Upper lobe of left lung (tissue), 4 donors: ENCODE data around the gene SLC19A1.

ENCODE experiments used
- EP300 ChIP-seq, 4 donors: sonication (generic); formaldehyde crosslinking; IDR thresholded peaks; one replicate each; pipeline ENCODE4 v1.5.1; 2017; ENCODE audit warnings: antibody characterized with exemption in 4 of 4, control low read depth in 2 of 4
- POLR2A ChIP-seq, 4 donors: fragments of 450-650 bp; IDR thresholded peaks; one replicate each; pipeline ENCODE4 v1.5.1; 2016 to 2017; ENCODE audit warnings: antibody characterized with exemption in 4 of 4, mild to moderate bottlenecking in 2 of 4
- POLR2AphosphoS5 ChIP-seq, 2 donors: sonication (generic); formaldehyde crosslinking; IDR thresholded peaks; one replicate each; pipeline ENCODE4 v1.5.1; 2017; ENCODE audit warnings: antibody characterized with exemption in 2 of 2
- TF ChIP-seq, protein P1 (sequence below), 6 experiments: fragments of 450-650 bp in 4 of 6; fragments of 200-600 bp in 2 of 6; sonication (generic) in 2 of 6; IDR thresholded peaks; one replicate each; pipeline ENCODE4 v1.5.1; 2016 to 2019; ENCODE audit warnings: antibody characterized with exemption in 6 of 6

GRCh38 chr21:45571641-45572040 is 29.4 kb upstream of the SLC19A1 start:
- TF ChIP-seq, protein P1, sequence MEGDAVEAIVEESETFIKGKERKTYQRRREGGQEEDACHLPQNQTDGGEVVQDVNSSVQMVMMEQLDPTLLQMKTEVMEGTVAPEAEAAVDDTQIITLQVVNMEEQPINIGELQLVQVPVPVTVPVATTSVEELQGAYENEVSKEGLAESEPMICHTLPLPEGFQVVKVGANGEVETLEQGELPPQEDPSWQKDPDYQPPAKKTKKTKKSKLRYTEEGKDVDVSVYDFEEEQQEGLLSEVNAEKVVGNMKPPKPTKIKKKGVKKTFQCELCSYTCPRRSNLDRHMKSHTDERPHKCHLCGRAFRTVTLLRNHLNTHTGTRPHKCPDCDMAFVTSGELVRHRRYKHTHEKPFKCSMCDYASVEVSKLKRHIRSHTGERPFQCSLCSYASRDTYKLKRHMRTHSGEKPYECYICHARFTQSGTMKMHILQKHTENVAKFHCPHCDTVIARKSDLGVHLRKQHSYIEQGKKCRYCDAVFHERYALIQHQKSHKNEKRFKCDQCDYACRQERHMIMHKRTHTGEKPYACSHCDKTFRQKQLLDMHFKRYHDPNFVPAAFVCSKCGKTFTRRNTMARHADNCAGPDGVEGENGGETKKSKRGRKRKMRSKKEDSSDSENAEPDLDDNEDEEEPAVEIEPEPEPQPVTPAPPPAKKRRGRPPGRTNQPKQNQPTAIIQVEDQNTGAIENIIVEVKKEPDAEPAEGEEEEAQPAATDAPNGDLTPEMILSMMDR (IDR thresholded peaks at IDR 0.05) = no peak
- TF ChIP-seq POLR2A (IDR thresholded peaks at IDR 0.05) (no peak), EP300 (IDR thresholded peaks at IDR 0.05) (no peak), POLR2AphosphoS5 (IDR thresholded peaks at IDR 0.05) (no peak)
